GM12864 (cell line): ENCODE results near the gene FKBP2.
A peak's percentile ranks its signal among the peaks of the same experiment; 100 is the strongest.
"Not testable (repeated sequence)": the region's sequence is repeated elsewhere in the genome, so short reads cannot be mapped to it uniquely, and the experiment has no call there.

Experiments
- DNase-seq: peaks from one replicate; pipeline ENCODE4 v3.0.0-alpha.2; 2011; ENCODE audit warnings: low read depth
- H3K4me3 ChIP-seq: 2 replicates; pipeline ENCODE4 v1.5.1; 2011; ENCODE audit warnings: mild to moderate bottlenecking, low read depth, low read length, control low read depth
- CTCF ChIP-seq: IDR thresholded peaks from 2 replicates; pipeline ENCODE4 v1.5.1; 2011; ENCODE audit warnings: low read depth, mild to moderate bottlenecking, moderate library complexity, low read length, control low read depth, inconsistent platforms; ENCODE audit errors: missing control alignments

The FKBP2 gene

GRCh38 chr11:64245797-64246620 lies 5.1 kb downstream of the FKBP2 start:
- no peak for DNase-seq
- H3K4me3 ChIP-seq = peak overlapping the region; percentile 86
- no peak for TF ChIP-seq CTCF

GRCh38 chr11:64246621-64246870 lies 5.7 kb downstream of the FKBP2 start:
- DNase-seq = not testable (repeated sequence)
- H3K4me3 ChIP-seq = peak overlapping the region; percentile 86

- no peak for DNase-seq
- TF ChIP-seq CTCF = no peak
- peak within 1 kb of the TSS; percentile 86 for H3K4me3 ChIP-seq
Measured at GRCh38 chr11:64246871-64247728, 6.2 kb downstream of the FKBP2 start, which contains the start of gene PPP1R14B. TSS of gene PPP1R14B (minus strand) at chr11:64246943. CDS start at chr11:64246673, 270 bp downstream.

- DNase-seq = no peak
- no peak for TF ChIP-seq CTCF
- peak overlapping the region; percentile 61; the same call in 1 of the 2 replicates for H3K4me3 ChIP-seq
Measured at GRCh38 chr11:64247729-64248531, 7.0 kb downstream of the FKBP2 start.

GRCh38 chr11:64248578-64248977 lies 7.7 kb downstream of the FKBP2 start:
- no peak for TF ChIP-seq CTCF
- no peak for DNase-seq
- H3K4me3 ChIP-seq = no peak overlapping the region

- H3K4me3 ChIP-seq = no peak overlapping the region
- DNase-seq = no peak
Measured at GRCh38 chr11:64249038-64249437, 8.1 kb downstream of the FKBP2 start.

More at GRCh38 chr11:64249038-64249437, 8.1 kb downstream of the FKBP2 start:
- no peak for TF ChIP-seq CTCF
